Colonic mucosa (tissue), 4 donors: ENCODE data around the gene ST8SIA2. TPM values are rescaled to one million over a fixed set of nuclear protein-coding genes. Genes with fewer than 3 reads are reported as not detected.

ENCODE experiments used
- DNase-seq: peaks from one replicate; pipeline ENCODE4 v3.0.0-alpha.2; 2020
- H3K27ac ChIP-seq: fragments of 200-600 bp; one replicate; pipeline ENCODE4 v1.8.0; 2021
- H3K27me3 ChIP-seq: fragments of 200-600 bp; one replicate; pipeline ENCODE4 v1.8.0; 2021
- H3K36me3 ChIP-seq: fragments of 200-600 bp; one replicate; pipeline ENCODE4 v1.8.0; 2021
- H3K4me1 ChIP-seq: fragments of 200-600 bp; one replicate; pipeline ENCODE4 v1.8.0; 2021; ENCODE audit warnings: mild to moderate bottlenecking
- H3K4me3 ChIP-seq: fragments of 200-600 bp; one replicate; pipeline ENCODE4 v1.8.0; 2021
- H3K9ac ChIP-seq, 2 donors: one replicate each; pipeline ENCODE4 v1.7.0; 2013; ENCODE audit warnings: control low read depth in 2 of 2, low read depth in 2 of 2, low read length in 2 of 2
- H3K9me3 ChIP-seq: fragments of 200-600 bp; one replicate; pipeline ENCODE4 v1.8.0; 2021
- CTCF ChIP-seq: fragments of 200-600 bp; IDR thresholded peaks from one replicate; pipeline ENCODE4 v1.8.0; 2022; ENCODE audit warnings: antibody characterized with exemption, mild to moderate bottlenecking
- intact Hi-C: fragments of 100-400 bp; cut with DNase I; formaldehyde crosslinking; loops from one replicate; pipeline ENCODE4 v1.14.1; 2022
- total RNA-seq, 2 donors: library from RNA; stranded (reverse); fragmentation: NEBNext Ultra II Directional in 1 of 2; extraction: Animal tissue kit (Norgen Biotek cat#: 25700) in 1 of 2; gene quantifications; one replicate each; pipeline ENCODE4 v1.2.1, GENCODE V29; 2021
- donor health status: healthy.
- donor health status: DM: no; HTN: no; CAD: no.
- donor health status: DM: no; HTN: no; CAD: no.

ST8SIA2 gene
- total RNA-seq, 2 donors from 2014 or later: 0.25 to 0.42 TPM

DNA sequence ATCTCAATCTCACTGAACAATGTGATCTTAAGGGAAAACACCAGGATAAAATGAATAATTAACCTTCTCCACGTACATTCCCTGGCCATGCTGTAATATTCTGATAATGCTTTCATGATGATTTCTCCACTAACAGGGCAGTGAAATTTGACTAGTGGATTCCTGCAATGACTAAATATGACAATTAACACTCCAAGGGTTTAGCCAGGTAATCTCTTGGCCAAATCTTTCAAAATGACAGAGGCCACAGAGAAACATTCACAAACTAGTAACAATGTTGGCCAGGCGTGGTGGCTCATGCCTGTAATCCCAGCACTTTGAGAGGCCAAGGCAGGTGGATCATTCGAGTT lies 31.7 kb upstream of the ST8SIA2 start:
- Histone ChIP-seq H3K9me3 (no peaks in the 10 kb centered on the region), H3K27ac (no peak overlapping the region), H3K4me3 (no peak overlapping the region), H3K27me3 (no peaks in the 10 kb centered on the region), H3K9ac (no peak overlapping the region), H3K4me1 (no peaks in the 10 kb centered on the region), H3K36me3 (no peaks in the 10 kb centered on the region)
- DNase-seq: no peak
- TF ChIP-seq CTCF: no peak
- intact Hi-C loops: no loop called here

GRCh38 chr15:92365084-92365483 lies 28.6 kb upstream of the ST8SIA2 start:
- peak; percentile 22 for DNase-seq

DNA sequence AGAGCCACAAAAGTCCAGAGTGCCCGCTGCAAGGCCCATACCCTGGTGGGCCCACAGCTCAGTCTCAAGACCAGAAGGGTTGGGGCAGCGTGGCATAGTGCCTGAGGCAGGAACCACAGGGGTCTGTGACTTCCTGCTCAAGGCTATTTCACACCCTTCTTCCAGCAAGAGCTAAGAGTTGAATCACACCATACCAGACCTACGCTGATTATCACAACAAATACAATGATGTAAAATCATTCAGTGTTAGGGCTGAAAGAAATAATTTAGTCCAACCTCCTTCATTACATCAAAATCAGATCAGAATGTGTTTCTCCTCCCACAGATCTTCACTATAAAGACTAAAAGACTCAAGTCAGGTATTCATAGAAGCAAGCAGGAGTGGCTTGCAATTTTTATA lies 27.8 kb upstream of the ST8SIA2 start:
- Histone ChIP-seq H3K27me3 (no peaks in the 10 kb centered on the region), H3K9me3 (no peaks in the 10 kb centered on the region), H3K36me3 (no peaks in the 10 kb centered on the region), H3K27ac (no peak overlapping the region), H3K4me3 (no peak overlapping the region), H3K9ac (no peak overlapping the region), H3K4me1 (no peaks in the 10 kb centered on the region)
- no peak for DNase-seq
- intact Hi-C loops: no loop called here
- no peak for TF ChIP-seq CTCF

More at GRCh38 chr15:92365084-92365483, 28.6 kb upstream of the ST8SIA2 start:
- intact Hi-C loops: no loop called here
- H3K36me3 ChIP-seq: no peaks in the 10 kb centered on the region
- H3K4me3 ChIP-seq: no peak overlapping the region
- no peak overlapping the region for H3K9ac ChIP-seq
- TF ChIP-seq CTCF: no peak
- no peaks in the 10 kb centered on the region for H3K27me3 ChIP-seq
- H3K9me3 ChIP-seq: no peaks in the 10 kb centered on the region
- H3K4me1 ChIP-seq: no peaks in the 10 kb centered on the region
- H3K27ac ChIP-seq: no peak overlapping the region

DNA sequence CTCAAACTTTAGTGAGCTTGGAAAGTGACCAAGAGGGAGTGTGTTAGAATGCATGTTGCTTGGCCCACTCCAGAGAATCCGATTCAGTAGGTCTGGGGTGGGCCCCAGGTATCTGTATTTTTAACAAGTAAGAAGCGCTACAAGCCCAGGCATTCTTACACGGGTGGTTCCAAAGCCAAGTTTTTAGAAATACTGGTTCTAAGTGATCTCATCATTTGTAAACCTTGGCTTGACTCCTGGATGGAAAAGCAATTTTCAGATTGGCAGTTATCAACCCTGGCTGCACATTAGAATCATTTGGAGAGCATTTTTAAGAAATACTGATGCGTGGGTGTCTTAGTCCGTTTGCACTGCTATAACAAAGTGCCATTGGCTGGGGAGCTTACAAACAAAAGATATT lies 27.3 kb upstream of the ST8SIA2 start:
- DNase-seq: no peak
- Histone ChIP-seq H3K4me3 (no peak overlapping the region), H3K9me3 (no peaks in the 10 kb centered on the region), H3K27ac (no peak overlapping the region), H3K4me1 (no peaks in the 10 kb centered on the region), H3K27me3 (no peaks in the 10 kb centered on the region), H3K9ac (no peak overlapping the region), H3K36me3 (no peaks in the 10 kb centered on the region)
- no peak for TF ChIP-seq CTCF
- intact Hi-C loops: no loop called here

- no peak for TF ChIP-seq CTCF
- Histone ChIP-seq H3K4me1 (no peaks in the 10 kb centered on the region), H3K9ac (no peak overlapping the region), H3K27me3 (no peaks in the 10 kb centered on the region), H3K27ac (no peak overlapping the region), H3K36me3 (no peaks in the 10 kb centered on the region), H3K4me3 (no peak overlapping the region), H3K9me3 (no peaks in the 10 kb centered on the region)
- no peak for DNase-seq
- intact Hi-C loops: no loop called here
Observed at GRCh38 chr15:92375057-92375456, 18.6 kb upstream of the ST8SIA2 start.

DNA sequence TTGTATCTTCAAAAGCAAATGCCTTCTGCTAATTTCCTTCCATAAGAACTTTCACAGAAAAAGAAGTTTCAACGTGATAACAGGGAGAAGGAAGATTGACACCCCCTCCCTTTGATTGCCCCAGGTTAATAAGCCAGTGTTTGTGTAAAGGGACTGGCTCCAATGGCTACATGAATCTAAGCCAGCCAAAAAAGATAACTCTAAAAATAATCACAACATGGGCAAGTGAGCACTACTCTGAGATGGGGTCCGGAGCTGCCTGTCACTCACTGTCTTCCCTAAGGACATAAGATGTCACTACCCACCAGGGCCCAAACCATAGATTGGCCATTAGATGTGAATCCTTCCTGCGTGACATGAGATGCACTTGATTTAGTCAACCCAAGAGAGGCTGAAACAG lies 17.6 kb upstream of the ST8SIA2 start:
- Histone ChIP-seq H3K36me3 (no peaks in the 10 kb centered on the region), H3K27ac (no peak overlapping the region), H3K27me3 (no peaks in the 10 kb centered on the region), H3K4me3 (no peak overlapping the region), H3K9ac (no peak overlapping the region), H3K4me1 (no peaks in the 10 kb centered on the region), H3K9me3 (no peaks in the 10 kb centered on the region)
- no peak for DNase-seq
- TF ChIP-seq CTCF: no peak
- intact Hi-C loops: no loop called here
